PC-9 (cell line): Measurements from ENCODE around the gene PRR35.

ENCODE experiments used
- EZH2 ChIP-seq: fragments of 200-600 bp; sonication (generic); IDR thresholded peaks from 2 replicates; pipeline ENCODE4 v1.8.0; 2017; ENCODE audit warnings: antibody characterized with exemption, low read depth
- TF ChIP-seq, protein P1 (sequence below): fragments of 200-600 bp; sonication (generic); conservative IDR thresholded peaks from 2 replicates; pipeline ENCODE4 v1.6.1; 2017; ENCODE audit warnings: mixed run types, antibody characterized with exemption, mild to moderate bottlenecking, moderate library complexity

DNA sequence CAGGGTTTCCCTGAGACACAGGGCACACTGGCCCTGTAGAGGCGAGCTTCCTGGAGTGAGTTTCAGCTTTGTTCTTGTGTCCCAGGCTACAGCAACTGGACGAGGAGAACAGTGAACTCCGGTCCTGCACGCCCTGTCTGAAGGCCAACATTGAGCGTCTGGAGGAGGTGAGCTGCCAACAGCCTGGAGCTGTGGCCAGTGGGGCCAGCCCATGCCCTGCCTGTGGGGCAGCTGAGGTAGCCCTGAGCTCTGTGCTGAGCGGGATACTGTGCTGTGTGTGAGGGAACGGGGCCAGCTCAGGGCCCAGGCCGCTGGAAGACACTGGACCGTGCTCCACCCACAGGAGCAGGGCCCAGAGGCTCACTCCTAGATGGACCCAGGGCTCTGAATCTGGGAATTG is 41.3 kb upstream of the PRR35 start:
- TF ChIP-seq, protein P1, sequence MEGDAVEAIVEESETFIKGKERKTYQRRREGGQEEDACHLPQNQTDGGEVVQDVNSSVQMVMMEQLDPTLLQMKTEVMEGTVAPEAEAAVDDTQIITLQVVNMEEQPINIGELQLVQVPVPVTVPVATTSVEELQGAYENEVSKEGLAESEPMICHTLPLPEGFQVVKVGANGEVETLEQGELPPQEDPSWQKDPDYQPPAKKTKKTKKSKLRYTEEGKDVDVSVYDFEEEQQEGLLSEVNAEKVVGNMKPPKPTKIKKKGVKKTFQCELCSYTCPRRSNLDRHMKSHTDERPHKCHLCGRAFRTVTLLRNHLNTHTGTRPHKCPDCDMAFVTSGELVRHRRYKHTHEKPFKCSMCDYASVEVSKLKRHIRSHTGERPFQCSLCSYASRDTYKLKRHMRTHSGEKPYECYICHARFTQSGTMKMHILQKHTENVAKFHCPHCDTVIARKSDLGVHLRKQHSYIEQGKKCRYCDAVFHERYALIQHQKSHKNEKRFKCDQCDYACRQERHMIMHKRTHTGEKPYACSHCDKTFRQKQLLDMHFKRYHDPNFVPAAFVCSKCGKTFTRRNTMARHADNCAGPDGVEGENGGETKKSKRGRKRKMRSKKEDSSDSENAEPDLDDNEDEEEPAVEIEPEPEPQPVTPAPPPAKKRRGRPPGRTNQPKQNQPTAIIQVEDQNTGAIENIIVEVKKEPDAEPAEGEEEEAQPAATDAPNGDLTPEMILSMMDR = no peak
- TF ChIP-seq EZH2 = no peak
